ENCODE results near the gene CDK5RAP1. TPM values are rescaled to one million over a fixed set of nuclear protein-coding genes. Genes with fewer than 3 reads are reported as not detected.
"Not testable (repeated sequence)": the region's sequence is repeated elsewhere in the genome, so short reads cannot be mapped to it uniquely, and the experiment has no call there.

CDK5RAP1 gene
- total and polyA plus RNA-seq, 11 donors: 17.6 to 34.9 (median 21.2) TPM

- peaks cover 2 to 60% (median 27%) of the 10 kb centered on the region in 12 donors for H3K4me1 ChIP-seq
- no peak for TF ChIP-seq POLR2A (IDR thresholded peaks at IDR 0.05)
- TF ChIP-seq, protein P1, sequence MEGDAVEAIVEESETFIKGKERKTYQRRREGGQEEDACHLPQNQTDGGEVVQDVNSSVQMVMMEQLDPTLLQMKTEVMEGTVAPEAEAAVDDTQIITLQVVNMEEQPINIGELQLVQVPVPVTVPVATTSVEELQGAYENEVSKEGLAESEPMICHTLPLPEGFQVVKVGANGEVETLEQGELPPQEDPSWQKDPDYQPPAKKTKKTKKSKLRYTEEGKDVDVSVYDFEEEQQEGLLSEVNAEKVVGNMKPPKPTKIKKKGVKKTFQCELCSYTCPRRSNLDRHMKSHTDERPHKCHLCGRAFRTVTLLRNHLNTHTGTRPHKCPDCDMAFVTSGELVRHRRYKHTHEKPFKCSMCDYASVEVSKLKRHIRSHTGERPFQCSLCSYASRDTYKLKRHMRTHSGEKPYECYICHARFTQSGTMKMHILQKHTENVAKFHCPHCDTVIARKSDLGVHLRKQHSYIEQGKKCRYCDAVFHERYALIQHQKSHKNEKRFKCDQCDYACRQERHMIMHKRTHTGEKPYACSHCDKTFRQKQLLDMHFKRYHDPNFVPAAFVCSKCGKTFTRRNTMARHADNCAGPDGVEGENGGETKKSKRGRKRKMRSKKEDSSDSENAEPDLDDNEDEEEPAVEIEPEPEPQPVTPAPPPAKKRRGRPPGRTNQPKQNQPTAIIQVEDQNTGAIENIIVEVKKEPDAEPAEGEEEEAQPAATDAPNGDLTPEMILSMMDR (IDR thresholded peaks at IDR 0.05): no peak
- H3K36me3 ChIP-seq: peaks cover 0 to 14% (median 0%) of the 10 kb centered on the region in 9 donors
- H3K4me3 ChIP-seq: peak overlapping the region; percentile 56 to 93 (median 70)
- ATAC-seq (peak in 2 of 4 donors; percentile 1 to 2), DNase-seq (peak in 1 of 5 donors; percentile 45)
- intact Hi-C loops (cut with DNase I): loop anchor here in 6 of 10 donors (1.0 to 5.0 kb wide), 4 partner anchors 20 to 40 kb away; partner anchors contain the start of gene CDK5RAP1 (in 2 of the 6)
- peak overlapping the region; percentile 67 to 92 (median 86) for H3K27ac ChIP-seq
- no peaks in the 10 kb centered on the region for H3K27me3 ChIP-seq
- H3K9me3 ChIP-seq: no peaks in the 10 kb centered on the region
- WGBS, 4 donors: 39 to 60% (median 47%) methylated on average over 8 to 9 of the region's 9 CpGs
Observed at GRCh38 chr20:33442136-33443005, 41.1 kb upstream of the CDK5RAP1 start.

DNA sequence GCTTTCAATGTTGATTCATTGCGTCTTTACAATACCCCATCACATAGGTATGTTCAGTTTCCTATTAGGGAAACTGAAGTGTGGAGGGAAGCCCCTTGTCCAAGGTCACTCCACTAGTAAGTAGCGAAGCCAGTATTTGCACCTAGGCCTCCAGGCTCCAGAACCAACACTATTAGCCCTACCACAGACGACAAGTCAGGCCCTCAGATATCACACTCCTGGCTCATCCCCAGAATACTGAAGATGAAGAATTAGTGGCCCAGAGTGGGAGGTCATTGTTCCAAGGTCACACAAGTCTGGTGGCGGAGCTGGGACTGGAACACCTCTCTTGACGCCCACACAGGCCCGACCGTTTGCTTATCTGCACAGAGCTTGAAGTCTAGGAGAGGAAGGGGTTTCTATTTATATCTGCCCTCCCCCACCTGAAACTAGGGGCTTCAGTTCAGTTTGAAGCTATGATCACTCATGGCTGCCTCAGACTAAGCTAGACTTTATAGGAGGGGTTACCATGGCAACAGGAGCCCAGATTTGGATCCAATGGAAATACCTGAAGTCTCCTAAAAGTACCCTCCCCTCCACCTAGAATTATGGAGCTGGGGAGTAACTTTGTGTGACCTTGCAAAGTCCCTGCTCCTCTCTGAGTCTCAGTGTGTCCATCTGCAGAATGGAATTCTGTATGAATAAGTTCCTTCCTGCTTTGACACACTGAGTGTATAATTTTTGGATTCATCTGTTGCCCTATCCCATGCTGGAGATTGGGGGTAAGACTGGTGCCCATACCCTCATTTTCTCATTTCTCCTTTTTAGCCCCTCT is 40.0 kb upstream of the CDK5RAP1 start:
- intact Hi-C loops (cut with DNase I): loop anchor here in 2 of 10 donors (5.0 kb wide), 1 partner anchor 39 kb away; the partner anchor contains the start of gene CDK5RAP1 (in 2 of the 2)
- Histone ChIP-seq H3K9me3 (no peaks in the 10 kb centered on the region), H3K27me3 (no peaks in the 10 kb centered on the region), H3K4me1 (peaks cover 2 to 68% (median 30%) of the 10 kb centered on the region in 12 donors), H3K4me3 (peak overlapping the region in 8 of 12 donors; percentile 56 to 93 (median 67)), H3K36me3 (peaks cover 0 to 22% (median 0%) of the 10 kb centered on the region in 9 donors), H3K27ac (peak overlapping the region; percentile 72 to 92 (median 86))
- 43 to 76% (median 48%) methylated on average over 5 to 7 of the region's 7 CpGs for WGBS, 4 donors
- DNase-seq (peak in 4 of 5 donors; percentile 47 to 63 (median 57)), ATAC-seq (peak; percentile 6 to 38 (median 20))
- TF ChIP-seq POLR2A (IDR thresholded peaks at IDR 0.05): no peak
- TF ChIP-seq, protein P1 (IDR thresholded peaks at IDR 0.05): no peak

- peaks cover 0 to 30% (median under 1%) of the 10 kb centered on the region in 9 donors for H3K36me3 ChIP-seq
- H3K27me3 ChIP-seq, DNase-seq, ATAC-seq, H3K9me3 ChIP-seq: not testable (repeated sequence)
- peak overlapping the region; percentile 72 to 92 (median 86) for H3K27ac ChIP-seq
- WGBS, 4 donors: 59 to 82% (median 66%) methylated on average over 7 of the region's 7 CpGs
- H3K4me1 ChIP-seq: peaks cover 2 to 72% (median 30%) of the 10 kb centered on the region in 12 donors
- intact Hi-C loops (cut with DNase I): loop anchor here in 2 of 10 donors (5.0 kb wide), 1 partner anchor 38 kb away; the partner anchor contains the start of gene CDK5RAP1 (in 2 of the 2)
- H3K4me3 ChIP-seq: peak overlapping the region in 6 of 12 donors; percentile 0 to 29 (median 15)
Observed at GRCh38 chr20:33440562-33440961, 39.2 kb upstream of the CDK5RAP1 start.

- intact Hi-C loops (cut with DNase I): no loop called here
- peaks cover 2 to 82% (median 31%) of the 10 kb centered on the region in 12 donors for H3K4me1 ChIP-seq
Observed at GRCh38 chr20:33438481-33438880, 37.2 kb upstream of the CDK5RAP1 start.

More at GRCh38 chr20:33438481-33438880, 37.2 kb upstream of the CDK5RAP1 start:
- ATAC-seq: no peak
- TF ChIP-seq, protein P1 (IDR thresholded peaks at IDR 0.05): no peak
- TF ChIP-seq POLR2A (IDR thresholded peaks at IDR 0.05): no peak
- H3K27me3 ChIP-seq: no peaks in the 10 kb centered on the region
- no peak for DNase-seq
- H3K27ac ChIP-seq: peak overlapping the region in 11 of 12 donors; percentile 0 to 92 (median 74)
- H3K4me3 ChIP-seq: no peak overlapping the region
- WGBS, 4 donors: 48 to 81% (median 64%) methylated on average over 2 of the region's 2 CpGs
- no peaks in the 10 kb centered on the region for H3K9me3 ChIP-seq
- peaks cover 0 to 34% (median 6%) of the 10 kb centered on the region in 9 donors for H3K36me3 ChIP-seq

All from heart left ventricle (tissue), 16 donors.